GM18873 (cell line): ENCODE measurements around the gene SORCS2.
"Not testable (repeated sequence)": the region's sequence is repeated elsewhere in the genome, so short reads cannot be mapped to it uniquely, and the experiment has no call there.

Source experiments
- ATAC-seq: cut with Tn5 transposase; IDR thresholded peaks from one replicate; pipeline ENCODE4 v1.9.1; 2021; ENCODE audit warnings: mild to moderate bottlenecking, moderate library complexity, moderate number of reproducible peaks; ENCODE audit not compliant: unreplicated experiment, low FRiP score

The SORCS2 gene

GRCh38 chr4:7581477-7581876 lies 389.1 kb downstream of the SORCS2 start:
- no peak for ATAC-seq

- no peak for ATAC-seq
Measured at GRCh38 chr4:7582313-7583097, 390.2 kb downstream of the SORCS2 start.

- no peak for ATAC-seq
Measured at GRCh38 chr4:7584098-7584497, 391.8 kb downstream of the SORCS2 start.

- no peak for ATAC-seq
Measured at GRCh38 chr4:7584606-7585159, 392.3 kb downstream of the SORCS2 start.

- ATAC-seq: no peak
Measured at GRCh38 chr4:7585768-7586167, 393.4 kb downstream of the SORCS2 start.

- no peak for ATAC-seq
Measured at GRCh38 chr4:7587433-7588405, 395.4 kb downstream of the SORCS2 start.

GRCh38 chr4:7590189-7590588 lies 397.9 kb downstream of the SORCS2 start:
- no peak for ATAC-seq

- no peak for ATAC-seq
Measured at GRCh38 chr4:7590899-7591298, 398.6 kb downstream of the SORCS2 start.

GRCh38 chr4:7591409-7592053 lies 399.2 kb downstream of the SORCS2 start:
- no peak for ATAC-seq

GRCh38 chr4:7593646-7594412 lies 401.5 kb downstream of the SORCS2 start:
- no peak for ATAC-seq

GRCh38 chr4:7595934-7596461 lies 403.7 kb downstream of the SORCS2 start:
- ATAC-seq: no peak

- no peak for ATAC-seq
Measured at GRCh38 chr4:7596918-7597606, 404.7 kb downstream of the SORCS2 start.

GRCh38 chr4:7598939-7599790 lies 406.8 kb downstream of the SORCS2 start:
- no peak for ATAC-seq

GRCh38 chr4:7600247-7600646 lies 407.9 kb downstream of the SORCS2 start:
- ATAC-seq: no peak

GRCh38 chr4:7602166-7602565 lies 409.8 kb downstream of the SORCS2 start:
- not testable (repeated sequence) for ATAC-seq

GRCh38 chr4:7607156-7607910 lies 415.0 kb downstream of the SORCS2 start:
- ATAC-seq: no peak

GRCh38 chr4:7608046-7608445 lies 415.7 kb downstream of the SORCS2 start:
- ATAC-seq: no peak
